WTC11 (cell line): ENCODE data around the gene SLC25A21.

Experiments
- CTCF ChIP-seq: fragments of 200-600 bp; IDR thresholded peaks from 2 replicates; pipeline ENCODE4 v1.8.0; 2022; ENCODE audit warnings: antibody characterized with exemption
- RELA ChIP-seq: sonication (generic); formaldehyde crosslinking; IDR thresholded peaks from 2 replicates; pipeline ENCODE4 v1.8.1; 2022; ENCODE audit warnings: missing genetic modification reagents, mild to moderate bottlenecking, borderline replicate concordance
- USF2 ChIP-seq: sonication (generic); formaldehyde crosslinking; IDR thresholded peaks from 2 replicates; pipeline ENCODE4 v1.8.1; 2023; ENCODE audit warnings: mild to moderate bottlenecking, missing genetic modification reagents, moderate library complexity

GRCh38 chr14:37032863-37033262, 139.5 kb downstream of the SLC25A21 start:
- TF ChIP-seq CTCF (no peak), USF2 (CRISPR knock-in tag) (no peak), RELA (CRISPR knock-in tag) (no peak)
